Inflammatory macrophage treated with lipopolysaccharide for 4 hours (primary cell): ENCODE data around the gene MYRF.

Experiments used
- DNase-seq: peaks from one replicate; pipeline ENCODE4 v3.0.0-alpha.2; 2020

The MYRF gene

DNA sequence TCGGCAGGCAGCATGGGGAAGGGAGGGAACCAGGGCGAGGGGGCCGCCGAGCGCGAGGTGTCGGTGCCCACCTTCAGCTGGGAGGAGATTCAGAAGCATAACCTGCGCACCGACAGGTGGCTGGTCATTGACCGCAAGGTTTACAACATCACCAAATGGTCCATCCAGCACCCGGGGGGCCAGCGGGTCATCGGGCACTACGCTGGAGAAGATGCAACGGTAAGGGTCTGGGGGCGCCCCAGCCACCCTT lies 75.9 kb downstream of the MYRF start:
- no peak for DNase-seq

DNA sequence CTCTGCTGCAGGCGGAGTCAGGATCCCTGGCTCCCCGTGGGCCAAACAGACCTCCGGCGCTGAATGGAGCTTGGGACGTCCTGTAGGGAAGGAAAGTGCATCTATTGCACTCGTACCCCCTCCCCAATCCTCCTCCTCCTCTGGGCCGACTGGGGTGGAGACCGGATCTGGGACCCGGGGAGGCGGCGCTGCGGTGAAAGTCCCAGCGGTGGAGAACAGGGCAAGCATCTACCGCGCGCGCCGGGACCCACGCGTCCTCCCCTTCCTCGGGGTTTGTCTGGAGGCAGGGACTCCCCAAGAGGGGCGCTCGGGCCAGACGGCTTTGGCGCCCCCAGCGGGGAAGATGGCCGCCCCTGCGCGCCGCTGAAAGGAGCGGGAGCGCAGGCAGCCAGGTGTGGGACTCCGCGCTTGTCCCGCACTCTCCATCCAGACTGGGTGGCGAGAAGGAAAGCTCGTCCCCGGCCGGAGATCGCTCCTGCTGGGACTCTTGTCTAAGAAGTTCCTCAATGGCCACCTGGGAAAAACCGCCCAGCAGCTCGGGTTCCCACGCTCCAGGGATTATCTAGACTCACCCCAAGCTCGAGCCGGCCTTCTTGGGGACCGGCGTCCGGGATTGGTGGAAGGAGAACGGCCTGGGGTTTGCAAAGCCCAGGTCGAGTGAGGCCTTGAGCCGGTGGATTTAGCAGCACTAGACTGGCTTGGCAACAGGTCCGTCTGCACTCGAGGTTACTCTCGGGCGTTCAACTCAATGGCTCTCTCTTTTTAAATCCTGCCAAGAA lies 76.4 kb downstream of the MYRF start:
- peak; percentile 24 for DNase-seq

DNA sequence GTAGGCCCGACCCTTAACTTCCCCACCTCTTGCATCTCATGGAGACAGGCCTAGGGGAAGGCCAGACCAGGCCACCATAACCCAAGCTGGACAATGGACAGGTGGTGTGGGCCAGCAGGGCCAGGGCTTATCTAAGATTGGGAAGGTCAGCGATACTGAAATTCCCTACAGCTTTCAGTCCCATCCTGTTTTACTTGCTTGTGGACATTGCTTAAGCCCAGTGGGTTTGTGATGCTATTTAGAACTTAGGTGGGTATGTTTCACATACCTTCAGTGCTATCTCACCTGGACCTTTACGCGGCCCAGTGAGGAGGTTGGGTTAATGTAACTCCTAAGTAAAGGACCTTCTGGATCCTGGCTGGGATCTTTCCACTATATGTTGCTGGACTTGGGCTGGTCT lies 77.4 kb downstream of the MYRF start:
- no peak for DNase-seq

DNA sequence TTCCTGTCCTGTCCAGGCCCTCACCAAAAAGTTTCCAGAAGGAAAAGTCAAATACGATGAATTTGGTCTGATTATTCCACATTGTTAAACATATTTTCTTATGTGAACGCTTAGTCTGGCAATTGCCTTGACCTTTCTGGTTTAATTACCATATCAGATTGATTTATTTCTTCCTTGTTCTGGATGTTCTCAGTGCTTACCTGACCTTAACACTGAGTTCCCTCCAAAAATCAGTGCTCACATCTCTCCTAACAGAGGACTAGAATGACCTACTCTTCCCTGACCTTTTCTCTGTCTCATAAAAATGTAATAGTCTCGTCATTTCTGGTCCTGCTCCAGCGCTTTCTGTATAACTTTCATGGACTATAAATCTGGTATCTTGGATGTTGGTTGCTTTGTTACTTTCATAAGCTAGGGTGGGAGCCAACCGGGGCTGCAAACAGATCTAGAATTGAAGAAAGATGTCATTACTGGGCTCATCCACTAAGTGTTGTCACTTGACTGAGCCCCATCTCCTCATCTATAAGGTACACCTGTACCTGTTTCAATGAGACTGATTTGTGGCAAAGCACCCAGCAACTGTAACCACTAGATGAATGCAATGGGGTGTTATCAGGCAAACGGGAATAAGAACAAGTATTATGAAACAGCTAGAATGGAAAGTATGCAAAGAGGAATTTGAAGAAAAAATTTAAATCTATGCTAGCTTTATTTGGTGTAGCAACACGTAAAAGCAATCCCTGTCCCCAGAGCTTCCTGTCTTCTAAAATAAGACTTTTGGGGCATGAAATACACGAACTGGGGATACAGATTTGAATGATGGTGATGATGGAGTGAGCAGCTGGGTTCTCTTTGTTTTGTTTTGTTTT lies 78.0 kb downstream of the MYRF start:
- peak; percentile 26 for DNase-seq

DNA sequence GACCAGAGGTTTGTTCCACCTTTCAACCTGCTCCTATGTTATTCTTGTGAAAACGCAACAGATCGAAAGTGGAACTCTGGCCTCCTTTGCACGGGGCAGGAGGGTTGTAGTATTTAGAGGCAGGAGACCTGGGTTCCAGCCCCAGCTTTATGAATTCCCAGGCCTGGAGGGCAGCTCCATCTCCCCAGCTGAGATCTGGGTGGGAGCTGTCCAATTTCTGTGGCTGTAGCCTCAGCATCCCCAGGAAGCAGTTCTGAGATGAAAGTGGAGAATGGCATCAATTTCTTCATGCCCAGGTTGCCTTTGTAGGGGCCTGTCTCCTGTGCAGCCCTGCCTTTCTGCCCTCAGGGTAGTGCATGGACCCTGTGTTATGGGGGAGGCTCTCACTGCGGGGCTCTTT lies 79.8 kb downstream of the MYRF start:
- no peak for DNase-seq

DNA sequence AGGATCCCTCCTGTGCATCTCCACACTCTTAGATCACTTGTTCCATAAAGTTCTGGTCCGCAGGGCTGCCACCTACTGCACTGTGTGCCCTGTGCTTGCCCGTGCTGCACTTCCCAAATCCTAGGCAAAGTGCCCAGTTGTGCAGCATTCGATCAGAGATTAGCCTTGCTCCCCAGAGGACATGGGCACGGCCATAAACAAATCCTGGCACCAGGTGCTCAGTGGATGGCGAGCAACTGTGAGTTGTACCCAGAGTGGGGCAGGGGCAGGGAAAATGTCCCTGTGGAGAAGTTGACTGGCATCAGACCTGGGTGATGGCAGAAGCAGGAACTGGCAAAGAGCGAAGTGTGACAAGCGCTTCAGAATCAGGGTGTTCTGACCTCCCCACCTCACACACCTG lies 80.3 kb downstream of the MYRF start:
- DNase-seq, result no peak

DNA sequence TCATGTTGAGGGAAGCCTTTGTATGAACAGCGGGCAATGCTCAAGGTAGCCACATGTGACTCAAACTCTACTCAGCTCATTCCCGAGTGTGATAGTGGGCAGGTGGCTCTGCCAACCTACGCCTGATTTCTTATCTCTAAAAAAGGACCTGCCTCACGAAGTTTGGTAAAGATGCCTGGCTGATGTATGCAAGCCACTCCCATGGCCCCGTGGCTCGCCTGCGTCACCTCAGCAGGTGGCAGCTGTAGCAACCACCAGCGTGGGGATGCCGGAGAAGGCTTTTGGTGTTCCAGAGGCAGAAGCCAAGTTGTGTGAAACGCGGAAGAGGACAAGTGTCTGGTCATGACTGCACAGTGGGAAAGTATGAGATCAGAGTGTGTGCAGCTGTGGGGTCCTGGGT lies 81.0 kb downstream of the MYRF start:
- no peak for DNase-seq

DNA sequence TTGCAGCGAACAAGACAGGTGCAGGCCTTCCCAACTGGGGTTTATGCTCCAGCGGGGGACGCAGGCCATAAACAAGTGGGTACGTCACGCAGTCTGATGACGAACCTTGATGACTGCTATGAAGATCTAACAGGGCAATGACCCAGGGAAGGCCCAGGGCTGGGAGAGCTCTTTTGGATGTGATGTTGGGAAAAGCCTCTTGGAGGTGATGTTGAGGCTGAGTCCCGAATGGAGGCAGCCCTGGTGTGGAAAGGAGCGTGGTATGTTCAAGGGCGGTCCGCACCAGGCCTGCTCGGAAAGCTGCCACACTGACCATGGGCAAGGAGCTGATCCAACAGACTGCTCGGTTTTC lies 81.5 kb downstream of the MYRF start:
- no peak for DNase-seq

DNA sequence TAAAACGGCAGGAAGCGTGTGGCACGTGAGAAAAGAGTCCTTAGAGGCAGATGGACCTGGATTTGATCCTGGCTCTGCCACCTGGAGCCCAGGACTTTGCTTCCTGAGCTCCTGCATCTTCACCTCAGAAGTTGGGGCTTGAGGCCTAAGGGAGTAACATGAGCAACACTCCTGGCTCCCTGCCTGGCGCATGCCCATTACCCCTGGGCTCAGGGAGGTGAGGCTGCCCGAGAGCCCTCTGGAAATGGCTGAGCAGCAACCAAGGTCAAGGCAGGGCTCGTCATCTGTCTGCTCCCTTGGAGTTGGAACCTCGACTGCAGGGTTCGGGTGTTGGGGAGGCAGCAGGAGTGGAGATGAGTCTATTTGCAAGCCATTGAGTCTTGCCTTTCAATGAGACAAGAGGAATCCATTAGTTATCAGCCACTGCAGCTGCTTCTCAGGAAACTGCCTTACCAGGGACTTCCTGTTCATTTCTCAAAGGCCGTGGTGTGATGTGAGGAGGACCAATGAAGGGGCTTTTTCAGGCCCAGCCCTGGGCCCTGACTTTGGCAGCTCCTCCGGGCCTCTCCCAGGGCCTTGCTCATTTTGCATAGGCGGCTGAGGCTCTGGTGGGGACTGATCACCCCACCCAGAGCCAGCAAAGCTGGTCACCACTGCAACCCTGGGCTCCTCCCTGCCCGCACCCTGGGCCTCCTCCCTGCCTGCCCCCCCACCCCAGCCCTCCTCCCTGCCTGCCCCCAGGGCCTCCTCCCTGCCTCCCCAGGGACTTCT lies 82.0 kb downstream of the MYRF start:
- peak; percentile 90 for DNase-seq

DNA sequence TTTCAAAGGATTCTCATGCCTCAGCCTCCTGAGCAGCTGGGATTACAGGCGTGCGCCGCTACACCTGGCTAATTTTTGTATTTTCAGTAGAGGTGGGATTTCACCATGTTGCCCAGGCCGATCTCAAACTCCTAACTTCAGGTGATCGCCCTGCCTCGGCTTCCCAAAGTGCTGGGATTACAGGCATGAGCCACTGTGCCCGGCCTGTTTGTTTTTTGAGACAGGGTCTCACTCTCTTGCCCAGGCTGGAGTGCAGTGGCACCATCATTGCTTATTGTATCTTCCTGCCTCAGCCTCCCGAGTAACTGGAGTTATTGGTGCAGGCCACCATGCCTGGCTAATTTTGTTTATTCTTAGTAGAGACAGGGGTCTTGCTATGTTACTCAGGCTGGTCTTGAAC lies 83.8 kb downstream of the MYRF start:
- no peak for DNase-seq

DNA sequence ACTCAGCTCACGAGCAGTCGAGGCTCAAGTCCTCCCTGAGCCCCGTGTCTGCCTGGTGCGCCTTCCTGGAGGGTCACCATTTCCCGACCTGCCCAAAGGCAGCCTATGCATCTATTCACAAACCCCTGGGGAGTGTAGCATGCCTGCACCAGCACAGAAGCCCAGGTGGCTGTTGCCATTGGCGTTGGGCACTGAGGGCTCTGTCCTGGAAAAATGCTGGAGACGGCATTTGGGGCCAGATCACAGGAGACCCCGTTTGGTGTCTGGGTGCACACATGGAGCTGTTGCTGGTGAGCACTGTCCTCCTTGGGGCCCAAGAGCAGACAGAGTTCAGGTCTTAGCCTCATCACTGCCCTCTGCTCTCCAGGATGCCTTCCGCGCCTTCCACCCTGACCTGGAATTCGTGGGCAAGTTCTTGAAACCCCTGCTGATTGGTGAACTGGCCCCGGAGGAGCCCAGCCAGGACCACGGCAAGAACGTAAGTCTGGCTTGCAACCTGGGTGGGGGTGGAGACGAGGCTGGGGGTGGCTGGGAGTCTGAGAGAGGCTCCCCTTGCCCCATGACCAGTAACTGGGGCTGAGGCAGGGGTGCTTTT lies 85.1 kb downstream of the MYRF start:
- no peak for DNase-seq
